ENCODE measurements around the gene FLRT3. TPM values are rescaled to one million over a fixed set of nuclear protein-coding genes. Genes with fewer than 3 reads are reported as not detected.

Gene FLRT3
- total RNA-seq, 4 donors from 2014 or later: 1.6 to 11.8 (median 6.4) TPM

DNA sequence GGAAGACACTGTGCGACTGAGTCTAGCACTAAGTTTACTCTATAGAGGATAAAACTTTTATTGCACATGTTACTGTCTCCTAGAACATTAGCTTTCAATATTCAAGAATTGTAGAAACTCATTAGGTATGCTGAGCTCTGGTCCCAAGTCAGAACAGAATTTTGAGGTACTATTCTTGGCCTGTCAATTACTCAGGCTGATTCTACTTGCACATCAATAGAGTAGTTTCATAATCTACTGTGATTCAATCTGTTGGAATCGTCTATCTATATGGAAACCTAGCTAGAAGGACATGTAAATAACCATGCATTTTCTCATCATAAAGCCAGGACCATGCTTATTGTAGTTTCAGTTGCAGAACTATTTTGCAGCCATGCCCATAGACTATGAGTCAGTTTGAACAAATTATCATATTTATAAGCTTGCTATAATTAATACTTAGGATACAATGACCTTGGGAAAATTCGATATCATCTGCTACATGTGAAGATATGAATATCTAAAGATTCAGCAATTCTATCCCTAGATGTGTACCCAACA is 41.6 kb downstream of the FLRT3 start:
- no peaks in the 10 kb centered on the region for H3K36me3 ChIP-seq
- no peaks in the 10 kb centered on the region for H3K4me1 ChIP-seq
- H3K4me3 ChIP-seq: no peak overlapping the region
- H3K9me3 ChIP-seq: no peaks in the 10 kb centered on the region
- intact Hi-C loops (cut with DNase I): no loop called here
- no peaks in the 10 kb centered on the region for H3K27me3 ChIP-seq
- TF ChIP-seq CTCF (IDR thresholded peaks at IDR 0.05) (no peak), POLR2A (IDR thresholded peaks at IDR 0.05) (no peak)
- 35 to 36% methylated on average over 3 of the region's 3 CpGs for WGBS, 2 donors
- DNase-seq: no peak
- no peak overlapping the region for H3K27ac ChIP-seq

GRCh38 chr20:14295238-14295637 is 42.2 kb downstream of the FLRT3 start:
- Histone ChIP-seq H3K36me3 (no peaks in the 10 kb centered on the region), H3K4me1 (no peaks in the 10 kb centered on the region), H3K27ac (no peak overlapping the region), H3K4me3 (no peak overlapping the region), H3K27me3 (no peaks in the 10 kb centered on the region), H3K9me3 (no peaks in the 10 kb centered on the region)
- TF ChIP-seq POLR2A (IDR thresholded peaks at IDR 0.05): no peak
- no peak for TF ChIP-seq CTCF (IDR thresholded peaks at IDR 0.05)
- 35 to 38% methylated on average over 2 of the region's 2 CpGs for WGBS, 2 donors
- intact Hi-C loops (cut with DNase I): no loop called here
- DNase-seq: no peak

- H3K9me3 ChIP-seq: no peaks in the 10 kb centered on the region
- TF ChIP-seq CTCF (IDR thresholded peaks at IDR 0.05) (no peak), POLR2A (IDR thresholded peaks at IDR 0.05) (no peak)
- intact Hi-C loops (cut with DNase I): no loop called here
- H3K4me3 ChIP-seq: no peak overlapping the region
- no peaks in the 10 kb centered on the region for H3K36me3 ChIP-seq
- peaks cover 0 to 9% (median 0%) of the 10 kb centered on the region in 3 donors for H3K4me1 ChIP-seq
- no peaks in the 10 kb centered on the region for H3K27me3 ChIP-seq
- no peak overlapping the region for H3K27ac ChIP-seq
- DNase-seq: no peak
- WGBS, 2 donors: 70 to 82% methylated on average over 1 of the region's 1 CpG
Observed at GRCh38 chr20:14291502-14291901, 45.9 kb downstream of the FLRT3 start.

DNA sequence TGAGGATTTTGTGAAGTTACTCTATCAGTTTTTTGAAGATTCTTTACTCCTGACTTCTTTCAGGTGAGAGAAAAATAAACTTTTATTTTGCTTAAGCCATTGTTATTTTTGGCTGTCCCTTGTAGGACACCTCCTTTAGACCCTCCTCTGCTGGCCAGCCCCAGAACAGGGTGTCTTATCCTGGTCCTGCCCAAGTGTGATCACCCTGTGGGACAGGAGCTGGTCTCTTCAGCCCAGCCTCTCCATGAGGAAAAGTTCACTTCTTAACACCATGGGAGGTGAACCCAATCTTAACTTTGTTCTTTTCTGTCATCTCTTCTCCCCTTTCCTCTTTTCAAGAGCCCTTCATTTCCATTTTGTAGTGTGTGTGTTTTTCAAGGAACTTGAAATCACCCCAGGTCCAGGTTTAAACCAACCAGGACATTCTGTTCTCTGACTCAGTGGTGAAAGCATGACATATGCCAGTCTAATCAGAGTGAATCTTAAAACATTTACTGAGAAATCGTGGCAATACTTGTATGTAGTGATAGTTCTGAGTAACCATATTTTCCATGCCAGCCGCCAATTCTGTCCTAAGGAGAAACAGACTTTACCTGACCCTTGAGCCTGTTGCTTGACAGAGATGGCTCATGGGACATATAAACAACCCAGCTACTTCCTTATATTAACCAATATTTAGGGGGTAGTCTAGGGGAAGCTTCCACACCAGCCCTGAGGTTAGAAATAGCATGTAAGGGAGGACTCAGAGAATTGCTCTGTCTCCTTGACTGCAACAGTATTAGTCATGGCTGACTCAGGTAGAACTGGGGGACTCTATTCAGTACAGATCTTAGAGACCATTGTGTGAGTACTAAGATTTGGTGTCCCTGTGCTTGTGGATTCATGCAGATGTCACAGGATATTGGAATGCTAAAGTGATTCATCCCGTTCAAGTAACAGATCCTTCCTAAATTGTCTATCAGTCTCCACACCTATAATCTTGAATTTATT is 48.8 kb downstream of the FLRT3 start:
- no peaks in the 10 kb centered on the region for H3K27me3 ChIP-seq
- H3K4me3 ChIP-seq: no peak overlapping the region
- intact Hi-C loops (cut with DNase I): no loop called here
- H3K27ac ChIP-seq: peak overlapping the region in 2 of 4 donors; percentile 1 to 38
- 48 to 59% methylated on average over 3 of the region's 3 CpGs for WGBS, 2 donors
- peaks cover 0 to 20% (median 0%) of the 10 kb centered on the region in 3 donors for H3K4me1 ChIP-seq
- no peaks in the 10 kb centered on the region for H3K36me3 ChIP-seq
- no peak for DNase-seq
- no peak for TF ChIP-seq POLR2A (IDR thresholded peaks at IDR 0.05)
- TF ChIP-seq CTCF (IDR thresholded peaks at IDR 0.05): no peak
- no peaks in the 10 kb centered on the region for H3K9me3 ChIP-seq

DNA sequence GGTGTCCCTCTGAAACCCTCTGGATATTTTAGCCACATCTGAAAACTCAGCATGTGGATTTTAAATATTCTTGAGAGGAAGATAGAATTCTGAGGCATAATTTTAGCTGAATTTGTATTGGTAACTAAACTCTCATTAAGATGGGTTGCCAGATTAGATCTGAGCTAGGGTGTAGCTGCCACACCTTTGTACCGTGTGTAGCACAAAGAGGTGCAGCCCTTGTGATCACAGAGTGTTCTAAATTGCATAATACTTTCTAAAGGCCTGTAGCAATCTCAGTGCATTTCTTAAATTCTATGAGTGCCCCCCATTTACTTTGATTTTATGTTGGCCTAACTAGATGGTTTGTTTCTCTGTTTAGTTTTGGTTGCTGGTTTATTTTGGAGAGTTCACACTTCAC is 53.0 kb downstream of the FLRT3 start:
- TF ChIP-seq CTCF (IDR thresholded peaks at IDR 0.05) (no peak), POLR2A (IDR thresholded peaks at IDR 0.05) (no peak)
- WGBS, 2 donors: 46 to 69% methylated on average over 1 of the region's 1 CpG
- no peaks in the 10 kb centered on the region for H3K36me3 ChIP-seq
- no peaks in the 10 kb centered on the region for H3K27me3 ChIP-seq
- DNase-seq: no peak
- intact Hi-C loops (cut with DNase I): no loop called here
- no peaks in the 10 kb centered on the region for H3K9me3 ChIP-seq
- peak overlapping the region in 1 of 4 donors; percentile 13 for H3K27ac ChIP-seq
- H3K4me3 ChIP-seq: no peak overlapping the region
- H3K4me1 ChIP-seq: peaks cover 0 to 21% (median 0%) of the 10 kb centered on the region in 3 donors

Measured in esophagus squamous epithelium (tissue), 5 donors.